ENCODE data around the gene RCSD1.

- TF ChIP-seq, protein P1, sequence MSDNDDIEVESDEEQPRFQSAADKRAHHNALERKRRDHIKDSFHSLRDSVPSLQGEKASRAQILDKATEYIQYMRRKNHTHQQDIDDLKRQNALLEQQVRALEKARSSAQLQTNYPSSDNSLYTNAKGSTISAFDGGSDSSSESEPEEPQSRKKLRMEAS (IDR thresholded peaks at IDR 0.05), result no peak
- TF ChIP-seq CREB1 (IDR thresholded peaks at IDR 0.05; ENCODE audit: low read depth) (no peak), YY1 (IDR thresholded peaks at IDR 0.05; ENCODE audit: low read depth) (no peak)
Measured at GRCh38 chr1:167658574-167659328, 28.7 kb downstream of the RCSD1 start.
